ENCODE results near the gene CCDC17. TPM values are rescaled to one million over a fixed set of nuclear protein-coding genes. Genes with fewer than 3 reads are reported as not detected.

CCDC17 gene
- total RNA-seq, 2 donors from 2014 or later = 1.3 to 3.8 TPM

DNA sequence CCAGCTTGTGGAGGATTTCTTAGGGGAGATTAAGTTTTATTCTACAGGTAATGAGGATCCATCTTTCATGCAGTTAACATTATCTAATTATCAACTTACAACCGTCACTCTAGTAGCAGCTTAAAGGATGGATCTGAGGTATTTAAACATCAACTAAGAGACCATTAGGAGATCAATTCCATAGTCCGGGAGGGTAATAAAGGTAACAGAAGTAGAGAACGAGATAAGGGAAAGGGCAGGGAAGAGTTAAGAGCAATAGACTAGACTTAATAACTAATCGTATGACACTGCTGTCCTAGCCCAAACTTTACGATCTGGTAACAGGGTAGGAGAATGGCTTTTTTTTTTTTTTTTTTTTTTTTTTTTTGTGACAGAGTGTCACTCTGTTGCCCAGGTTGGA, 19.5 kb upstream of the CCDC17 start:
- Histone ChIP-seq H3K27ac (no peak overlapping the region), H3K4me1 (replicated peaks) (peaks cover 3% of the 10 kb centered on the region), H3K27me3 (replicated peaks; ENCODE audit: insufficient read depth) (no peaks in the 10 kb centered on the region), H3K4me3 (no peak overlapping the region), H3K36me3 (peaks cover 0 to 4% of the 10 kb centered on the region in 2 donors), H3K9me3 (no peaks in the 10 kb centered on the region)
- intact Hi-C loops (cut with DNase I) = no loop called here
- 55% methylated on average over 5 of the region's 5 CpGs for WGBS
- DNase-seq (ENCODE audit: low spot score) = no peak
- TF ChIP-seq POLR2AphosphoS5 (IDR thresholded peaks at IDR 0.05) (no peak), POLR2A (IDR thresholded peaks at IDR 0.05) (no peak)
- TF ChIP-seq, protein P1, sequence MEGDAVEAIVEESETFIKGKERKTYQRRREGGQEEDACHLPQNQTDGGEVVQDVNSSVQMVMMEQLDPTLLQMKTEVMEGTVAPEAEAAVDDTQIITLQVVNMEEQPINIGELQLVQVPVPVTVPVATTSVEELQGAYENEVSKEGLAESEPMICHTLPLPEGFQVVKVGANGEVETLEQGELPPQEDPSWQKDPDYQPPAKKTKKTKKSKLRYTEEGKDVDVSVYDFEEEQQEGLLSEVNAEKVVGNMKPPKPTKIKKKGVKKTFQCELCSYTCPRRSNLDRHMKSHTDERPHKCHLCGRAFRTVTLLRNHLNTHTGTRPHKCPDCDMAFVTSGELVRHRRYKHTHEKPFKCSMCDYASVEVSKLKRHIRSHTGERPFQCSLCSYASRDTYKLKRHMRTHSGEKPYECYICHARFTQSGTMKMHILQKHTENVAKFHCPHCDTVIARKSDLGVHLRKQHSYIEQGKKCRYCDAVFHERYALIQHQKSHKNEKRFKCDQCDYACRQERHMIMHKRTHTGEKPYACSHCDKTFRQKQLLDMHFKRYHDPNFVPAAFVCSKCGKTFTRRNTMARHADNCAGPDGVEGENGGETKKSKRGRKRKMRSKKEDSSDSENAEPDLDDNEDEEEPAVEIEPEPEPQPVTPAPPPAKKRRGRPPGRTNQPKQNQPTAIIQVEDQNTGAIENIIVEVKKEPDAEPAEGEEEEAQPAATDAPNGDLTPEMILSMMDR (IDR thresholded peaks at IDR 0.05) = no peak

DNA sequence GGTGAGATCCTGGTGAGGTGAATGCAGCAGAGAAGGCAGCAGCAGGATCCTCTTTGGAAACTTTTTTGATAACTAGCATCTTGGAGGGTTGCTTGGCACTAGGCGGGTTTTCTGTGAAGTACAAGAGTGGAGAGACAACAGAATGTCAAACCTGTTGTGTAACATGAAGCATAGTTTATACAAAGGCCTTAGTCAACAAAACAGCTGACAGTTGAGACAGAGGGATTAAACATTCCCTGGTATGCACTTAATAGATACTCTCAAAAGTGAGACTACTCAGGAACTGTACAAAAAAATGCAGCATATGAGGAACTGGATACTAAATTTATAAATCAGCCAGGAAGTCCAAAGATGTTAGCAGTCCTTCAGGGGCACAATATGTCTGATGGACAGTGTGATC, 16.4 kb upstream of the CCDC17 start:
- H3K27ac ChIP-seq = no peak overlapping the region
- no peak for DNase-seq (ENCODE audit: low spot score)
- peaks cover 0 to 4% of the 10 kb centered on the region in 2 donors for H3K36me3 ChIP-seq
- WGBS = 79% methylated on average over 1 of the region's 1 CpG
- no peak for TF ChIP-seq POLR2AphosphoS5 (IDR thresholded peaks at IDR 0.05)
- TF ChIP-seq POLR2A (IDR thresholded peaks at IDR 0.05) = no peak
- no peaks in the 10 kb centered on the region for H3K9me3 ChIP-seq
- peaks cover 3% of the 10 kb centered on the region for H3K4me1 ChIP-seq (replicated peaks)
- intact Hi-C loops (cut with DNase I) = no loop called here
- no peaks in the 10 kb centered on the region for H3K27me3 ChIP-seq (replicated peaks; ENCODE audit: insufficient read depth)
- no peak overlapping the region for H3K4me3 ChIP-seq

DNA sequence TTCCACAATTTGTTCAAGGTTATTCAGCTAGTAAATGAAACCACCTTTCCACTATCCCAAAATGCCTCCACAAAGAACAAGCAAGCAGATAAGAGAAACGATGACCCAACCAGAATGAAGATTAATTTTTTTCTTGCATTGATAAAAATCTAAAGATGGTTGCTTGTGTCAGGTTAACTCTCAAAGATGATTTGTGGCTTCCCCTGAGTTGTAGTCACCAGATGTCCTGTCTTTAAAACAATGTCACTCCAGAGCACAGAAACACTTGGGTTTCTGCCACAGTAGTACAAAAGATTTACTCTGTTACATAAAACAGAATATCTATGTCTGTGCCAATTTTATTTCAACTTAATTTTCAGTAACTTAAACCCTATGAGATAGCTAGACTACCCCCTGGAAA, 11.4 kb upstream of the CCDC17 start:
- H3K9me3 ChIP-seq = no peaks in the 10 kb centered on the region
- peaks cover 6% of the 10 kb centered on the region for H3K4me1 ChIP-seq (replicated peaks)
- H3K4me3 ChIP-seq = no peak overlapping the region
- WGBS = 9% methylated on average over 1 of the region's 1 CpG
- H3K27me3 ChIP-seq (replicated peaks; ENCODE audit: insufficient read depth) = no peaks in the 10 kb centered on the region
- TF ChIP-seq POLR2A (IDR thresholded peaks at IDR 0.05) (no peak), POLR2AphosphoS5 (IDR thresholded peaks at IDR 0.05) (peak; percentile 31)
- no peak for DNase-seq (ENCODE audit: low spot score)
- peaks cover 8 to 9% of the 10 kb centered on the region in 2 donors for H3K36me3 ChIP-seq
- intact Hi-C loops (cut with DNase I) = no loop called here
- H3K27ac ChIP-seq = peak overlapping the region in 1 of 2 donors; percentile 17

DNA sequence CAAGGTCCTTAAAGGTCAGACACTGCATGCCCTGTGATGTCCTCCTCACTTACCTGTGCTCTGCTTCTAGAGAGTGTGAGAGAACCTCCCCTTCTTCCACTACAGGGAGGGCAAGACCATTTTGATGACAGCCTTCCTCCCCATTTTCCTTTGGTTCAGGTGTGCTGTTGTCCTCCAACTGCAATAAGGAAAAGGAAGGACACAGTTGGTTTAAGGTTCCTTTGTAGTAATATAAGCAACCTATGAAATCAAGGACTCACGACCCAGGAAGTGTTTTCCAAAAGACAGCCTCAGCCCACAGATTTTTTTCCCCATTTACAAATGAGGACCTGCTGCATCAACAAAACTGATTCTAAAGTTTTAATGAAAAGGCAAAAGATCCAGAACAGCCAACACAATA, 6.6 kb upstream of the CCDC17 start:
- H3K4me1 ChIP-seq (replicated peaks) = peaks cover 6% of the 10 kb centered on the region
- 96% methylated on average over 1 of the region's 1 CpG for WGBS
- intact Hi-C loops (cut with DNase I) = no loop called here
- no peak for DNase-seq (ENCODE audit: low spot score)
- TF ChIP-seq, protein P1 (IDR thresholded peaks at IDR 0.05) = no peak
- TF ChIP-seq POLR2AphosphoS5 (IDR thresholded peaks at IDR 0.05) (no peak), POLR2A (IDR thresholded peaks at IDR 0.05) (no peak)
- H3K36me3 ChIP-seq = peaks cover 5 to 10% of the 10 kb centered on the region in 2 donors
- H3K9me3 ChIP-seq = no peaks in the 10 kb centered on the region
- H3K27me3 ChIP-seq (replicated peaks; ENCODE audit: insufficient read depth) = no peaks in the 10 kb centered on the region
- H3K4me3 ChIP-seq = no peak overlapping the region
- no peak overlapping the region for H3K27ac ChIP-seq

DNA sequence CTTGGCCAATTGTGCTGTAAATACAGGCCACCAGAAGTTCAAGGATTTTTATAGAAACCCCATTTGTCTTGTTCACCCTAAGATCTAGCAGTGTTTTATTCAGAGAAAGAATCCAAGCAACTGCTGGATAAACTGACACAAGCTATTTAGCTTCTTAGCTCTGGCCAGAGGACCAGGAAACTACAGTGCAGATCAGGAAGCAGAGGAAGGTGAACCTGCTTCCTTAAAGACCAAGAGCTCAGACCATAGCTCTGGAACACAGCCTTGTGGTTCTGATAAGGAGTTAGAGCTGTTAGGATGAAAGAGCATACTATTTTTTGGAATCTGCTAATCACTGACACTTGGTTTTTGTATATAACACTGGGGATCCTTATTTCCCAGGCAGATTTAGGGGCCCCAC, 5.2 kb upstream of the CCDC17 start:
- no peak for DNase-seq (ENCODE audit: low spot score)
- intact Hi-C loops (cut with DNase I) = no loop called here
- no peaks in the 10 kb centered on the region for H3K9me3 ChIP-seq
- H3K27me3 ChIP-seq (replicated peaks; ENCODE audit: insufficient read depth) = no peaks in the 10 kb centered on the region
- H3K4me1 ChIP-seq (replicated peaks) = peaks cover 6% of the 10 kb centered on the region
- peaks cover 5 to 10% of the 10 kb centered on the region in 2 donors for H3K36me3 ChIP-seq
- TF ChIP-seq, protein P1 (IDR thresholded peaks at IDR 0.05) = no peak
- TF ChIP-seq POLR2AphosphoS5 (IDR thresholded peaks at IDR 0.05) (no peak), POLR2A (IDR thresholded peaks at IDR 0.05) (no peak)
- no peak overlapping the region for H3K4me3 ChIP-seq
- H3K27ac ChIP-seq = no peak overlapping the region

DNA sequence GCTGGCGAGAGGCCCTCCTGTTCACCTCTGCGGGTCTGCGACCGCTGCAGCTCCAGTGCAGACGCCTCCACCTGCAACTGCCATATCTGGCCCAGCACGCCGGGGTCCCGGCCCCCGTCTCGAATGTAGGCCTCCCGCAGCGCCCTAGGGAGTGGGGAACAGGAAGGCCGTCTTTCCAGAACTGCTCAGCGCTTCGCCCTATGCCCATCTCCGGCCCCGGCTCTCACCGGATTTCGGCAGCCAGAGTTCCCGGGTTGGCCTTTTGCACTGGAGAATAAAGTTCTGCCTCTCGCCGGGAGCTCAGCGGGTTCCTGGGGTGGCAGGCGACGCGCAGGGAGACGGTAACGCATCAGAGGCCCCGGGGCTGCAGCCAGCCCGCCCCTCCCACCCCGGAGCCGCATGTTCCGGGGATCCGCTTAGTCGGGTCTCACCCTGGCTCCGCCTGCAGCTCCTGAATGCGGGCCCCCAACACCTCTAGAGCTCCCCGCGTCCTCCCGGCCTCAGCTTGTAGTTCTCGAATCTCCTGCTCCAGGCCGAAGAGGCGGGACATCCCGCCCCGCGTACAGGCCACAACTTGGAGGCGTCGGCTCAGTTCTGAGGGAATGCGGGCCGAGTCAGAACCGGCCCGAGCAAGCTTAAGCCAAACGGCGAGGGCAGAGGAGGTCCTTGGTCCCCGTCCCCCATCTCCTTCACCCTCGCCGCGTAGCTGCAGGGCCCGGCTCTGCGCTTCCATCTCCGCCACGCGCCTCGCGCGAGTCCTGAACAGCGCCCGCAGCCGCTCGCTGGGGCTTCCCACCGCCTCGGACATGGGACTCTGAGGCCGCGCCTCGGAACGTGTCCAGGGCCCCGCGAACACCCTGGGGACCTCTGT, 1.1 kb downstream of the CCDC17 start:
- Histone ChIP-seq H3K4me1 (replicated peaks) (no peaks in the 10 kb centered on the region), H3K27ac (no peak overlapping the region), H3K36me3 (no peaks in the 10 kb centered on the region), H3K27me3 (replicated peaks; ENCODE audit: insufficient read depth) (no peaks in the 10 kb centered on the region), H3K9me3 (no peaks in the 10 kb centered on the region), H3K4me3 (no peak overlapping the region)
- no peak for TF ChIP-seq POLR2AphosphoS5 (IDR thresholded peaks at IDR 0.05)
- WGBS = 62% methylated on average over 70 of the region's 78 CpGs
- no peak for DNase-seq (ENCODE audit: low spot score)
- intact Hi-C loops (cut with DNase I) = no loop called here
